ENCODE results near the gene ASIC1.
"Not testable (repeated sequence)": the region's sequence is repeated elsewhere in the genome, so short reads cannot be mapped to it uniquely, and the experiment has no call there.

Gene ASIC1

DNA sequence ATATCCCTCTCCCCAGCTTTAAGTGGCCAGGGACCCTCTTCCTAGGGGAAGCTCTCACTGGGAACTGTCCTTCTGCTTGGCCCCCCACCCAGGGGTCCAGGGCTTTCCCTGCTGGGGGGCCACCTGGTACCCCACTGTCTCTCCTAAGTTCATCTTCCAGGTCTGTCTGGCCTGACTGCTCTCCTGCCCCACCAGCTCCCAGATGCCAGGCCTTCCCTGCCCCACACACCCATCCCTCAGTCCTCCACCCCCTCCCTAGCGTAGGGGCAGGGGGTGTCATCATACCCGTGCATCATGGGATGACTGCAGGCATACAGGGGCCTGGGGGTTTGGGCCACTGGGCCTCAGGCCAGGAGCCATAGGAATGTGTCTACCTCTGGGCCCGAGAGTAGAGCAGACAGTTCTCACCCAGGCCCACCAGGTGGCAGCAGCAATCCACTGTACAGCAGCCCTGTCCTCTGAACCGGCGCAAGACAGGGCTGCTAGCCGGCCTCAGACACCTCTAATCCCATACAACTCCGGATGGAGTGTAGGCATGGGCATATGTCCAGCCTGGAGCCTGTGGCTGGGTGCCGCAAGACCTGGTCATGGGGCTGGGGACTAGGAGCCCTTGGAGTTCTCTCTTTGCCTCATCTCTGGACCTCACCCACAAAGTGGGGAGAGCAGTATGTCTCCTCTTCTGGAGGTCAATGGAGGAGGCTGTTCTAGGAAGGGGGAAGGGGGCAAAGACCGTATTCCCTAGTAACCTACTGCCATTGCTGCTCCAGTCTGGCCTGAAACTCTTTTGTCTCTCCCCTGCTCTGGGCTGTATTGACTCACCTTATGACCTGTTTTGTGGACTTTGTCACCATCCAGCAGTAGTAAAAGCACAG, 17.8 kb downstream of the ASIC1 start:
- Mint-ChIP-seq H3K36me3 (ENCODE audit: low read depth) (no peaks in the 10 kb centered on the region), H3K4me1 (ENCODE audit: low read depth) (peaks cover 9% of the 10 kb centered on the region), H3K27me3 (peaks cover 39% of the 10 kb centered on the region), H3K9me3 (no peaks in the 10 kb centered on the region), H3K27ac (no peak overlapping the region), H3K4me3 (no peak overlapping the region)
- intact Hi-C loops (cut with micrococcal nuclease) = loop anchor here (1.0 to 5.0 kb wide), 2 partner anchors 37 to 100 kb away; partner anchors contain the start of gene COX14

DNA sequence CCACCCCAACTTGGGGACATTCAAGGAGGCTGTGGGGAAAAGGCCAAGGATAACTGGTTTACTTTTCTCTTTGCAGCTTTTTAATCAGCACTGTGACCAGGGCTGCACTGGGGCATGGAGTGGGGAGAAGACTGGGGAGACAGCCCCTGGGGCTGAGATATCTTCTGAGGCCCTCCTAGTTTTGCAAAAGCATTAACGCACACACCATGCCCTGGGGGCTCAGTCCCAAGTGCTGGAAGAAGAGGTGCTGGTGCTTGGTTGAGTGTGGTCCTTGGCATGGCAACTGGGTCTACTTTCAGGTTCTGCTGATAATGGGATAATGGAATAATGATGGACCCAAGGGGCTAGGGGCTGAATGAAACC, 18.4 kb downstream of the ASIC1 start:
- intact Hi-C loops (cut with micrococcal nuclease) = loop anchor here (1.0 to 5.0 kb wide), 2 partner anchors 37 to 100 kb away; partner anchors contain the start of gene COX14
- no peaks in the 10 kb centered on the region for H3K36me3 Mint-ChIP-seq (ENCODE audit: low read depth)
- no peak overlapping the region for H3K27ac Mint-ChIP-seq
- peaks cover 3% of the 10 kb centered on the region for H3K4me1 Mint-ChIP-seq (ENCODE audit: low read depth)
- peaks cover 37% of the 10 kb centered on the region for H3K27me3 Mint-ChIP-seq
- no peak overlapping the region for H3K4me3 Mint-ChIP-seq
- H3K9me3 Mint-ChIP-seq = no peaks in the 10 kb centered on the region

DNA sequence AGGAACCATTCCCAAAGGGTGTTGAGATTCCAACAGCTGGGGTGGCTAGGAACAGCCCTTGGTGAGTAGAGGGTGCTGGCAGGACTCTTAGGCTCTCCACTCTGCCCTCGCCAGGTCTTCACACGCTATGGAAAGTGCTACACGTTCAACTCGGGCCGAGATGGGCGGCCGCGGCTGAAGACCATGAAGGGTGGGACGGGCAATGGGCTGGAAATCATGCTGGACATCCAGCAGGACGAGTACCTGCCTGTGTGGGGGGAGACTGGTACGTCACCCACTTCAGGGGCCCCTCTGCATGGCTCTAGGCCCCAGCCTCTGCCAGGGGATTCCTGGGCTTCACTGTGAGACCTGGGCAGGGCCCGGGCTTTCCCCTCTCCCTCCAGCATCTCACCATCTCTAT, 19.7 kb downstream of the ASIC1 start:
- H3K27ac Mint-ChIP-seq = no peak overlapping the region
- no peaks in the 10 kb centered on the region for H3K4me1 Mint-ChIP-seq (ENCODE audit: low read depth)
- H3K4me3 Mint-ChIP-seq = no peak overlapping the region
- H3K36me3 Mint-ChIP-seq (ENCODE audit: low read depth) = no peaks in the 10 kb centered on the region
- H3K9me3 Mint-ChIP-seq = no peaks in the 10 kb centered on the region
- peaks cover 34% of the 10 kb centered on the region for H3K27me3 Mint-ChIP-seq
- intact Hi-C loops (cut with micrococcal nuclease) = loop anchor here (5.0 kb wide), 1 partner anchor 35 kb away; the partner anchor contains the start of gene COX14

DNA sequence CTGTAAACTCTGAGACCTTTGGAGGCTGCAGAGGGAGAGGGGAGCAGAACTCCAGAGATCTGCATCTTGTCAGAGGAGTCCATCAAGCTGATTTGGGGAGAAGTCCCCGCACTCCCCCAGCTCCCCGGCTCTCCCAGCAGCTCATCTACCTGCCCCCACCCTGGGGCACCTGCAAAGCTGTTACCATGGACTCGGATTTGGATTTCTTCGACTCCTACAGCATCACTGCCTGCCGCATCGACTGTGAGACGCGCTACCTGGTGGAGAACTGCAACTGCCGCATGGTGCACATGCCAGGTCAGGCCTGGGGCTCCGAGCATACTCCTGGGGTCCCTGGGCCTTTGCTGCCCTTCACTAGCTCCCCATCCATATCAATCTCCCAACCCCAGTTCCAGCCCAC, 20.9 kb downstream of the ASIC1 start:
- intact Hi-C loops (cut with micrococcal nuclease) = loop anchor here (5.0 kb wide), 1 partner anchor 34 kb away; the partner anchor contains the start of gene COX14
- no peaks in the 10 kb centered on the region for H3K36me3 Mint-ChIP-seq (ENCODE audit: low read depth)
- H3K9me3 Mint-ChIP-seq = no peaks in the 10 kb centered on the region
- no peak overlapping the region for H3K27ac Mint-ChIP-seq
- no peak overlapping the region for H3K4me3 Mint-ChIP-seq
- peaks cover 24% of the 10 kb centered on the region for H3K27me3 Mint-ChIP-seq
- no peaks in the 10 kb centered on the region for H3K4me1 Mint-ChIP-seq (ENCODE audit: low read depth)

DNA sequence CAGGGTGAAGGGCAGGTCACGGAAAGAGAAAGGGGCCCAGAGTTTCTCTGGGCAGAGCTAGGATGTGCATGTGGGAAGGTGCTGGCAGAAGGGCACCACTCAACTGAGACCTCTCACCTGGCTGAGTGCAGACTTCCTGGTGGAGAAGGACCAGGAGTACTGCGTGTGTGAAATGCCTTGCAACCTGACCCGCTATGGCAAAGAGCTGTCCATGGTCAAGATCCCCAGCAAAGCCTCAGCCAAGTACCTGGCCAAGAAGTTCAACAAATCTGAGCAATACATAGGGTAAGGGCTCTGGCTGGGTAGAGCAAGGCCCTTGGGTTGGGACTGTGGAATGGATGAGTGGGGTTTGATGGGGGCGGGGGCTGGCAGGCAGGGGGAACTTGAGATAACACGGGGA, 22.4 kb downstream of the ASIC1 start:
- Mint-ChIP-seq H3K36me3 (ENCODE audit: low read depth) (peaks cover under 1% of the 10 kb centered on the region), H3K27me3 (peaks cover 19% of the 10 kb centered on the region), H3K4me1 (ENCODE audit: low read depth) (no peaks in the 10 kb centered on the region), H3K4me3 (no peak overlapping the region), H3K27ac (no peak overlapping the region), H3K9me3 (no peaks in the 10 kb centered on the region)
- intact Hi-C loops (cut with micrococcal nuclease) = loop anchor here (5.0 kb wide), 1 partner anchor 33 kb away; the partner anchor contains the start of gene COX14

DNA sequence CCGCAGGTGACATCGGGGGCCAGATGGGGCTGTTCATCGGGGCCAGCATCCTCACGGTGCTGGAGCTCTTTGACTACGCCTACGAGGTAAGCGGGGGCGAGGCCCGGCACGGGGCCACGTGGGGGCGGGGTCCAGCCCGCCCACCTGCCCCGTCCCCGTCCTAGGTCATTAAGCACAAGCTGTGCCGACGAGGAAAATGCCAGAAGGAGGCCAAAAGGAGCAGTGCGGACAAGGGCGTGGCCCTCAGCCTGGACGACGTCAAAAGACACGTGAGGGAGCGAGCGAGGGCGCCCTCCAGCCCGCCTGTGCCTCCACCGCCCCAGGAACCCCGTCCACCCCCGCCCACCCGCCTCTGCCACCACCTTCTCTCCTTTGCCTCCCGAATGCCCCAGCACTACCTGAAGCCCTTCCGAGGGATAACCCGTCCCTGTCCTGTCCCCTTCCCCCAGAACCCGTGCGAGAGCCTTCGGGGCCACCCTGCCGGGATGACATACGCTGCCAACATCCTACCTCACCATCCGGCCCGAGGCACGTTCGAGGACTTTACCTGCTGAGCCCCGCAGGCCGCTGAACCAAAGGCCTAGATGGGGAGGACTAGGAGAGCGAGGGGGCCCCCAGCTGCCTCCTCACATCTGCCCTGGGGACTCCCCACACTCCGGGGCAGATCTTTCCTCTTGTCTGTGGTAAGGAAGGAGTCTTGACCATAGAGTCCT, 23.9 kb downstream of the ASIC1 start:
- no peak overlapping the region for H3K4me3 Mint-ChIP-seq
- peaks cover 8% of the 10 kb centered on the region for H3K4me1 Mint-ChIP-seq (ENCODE audit: low read depth)
- intact Hi-C loops (cut with micrococcal nuclease) = no loop called here
- peaks cover 6% of the 10 kb centered on the region for H3K36me3 Mint-ChIP-seq (ENCODE audit: low read depth)
- peaks cover 17% of the 10 kb centered on the region for H3K27me3 Mint-ChIP-seq
- H3K9me3 Mint-ChIP-seq = no peaks in the 10 kb centered on the region
- H3K27ac Mint-ChIP-seq = no peak overlapping the region

DNA sequence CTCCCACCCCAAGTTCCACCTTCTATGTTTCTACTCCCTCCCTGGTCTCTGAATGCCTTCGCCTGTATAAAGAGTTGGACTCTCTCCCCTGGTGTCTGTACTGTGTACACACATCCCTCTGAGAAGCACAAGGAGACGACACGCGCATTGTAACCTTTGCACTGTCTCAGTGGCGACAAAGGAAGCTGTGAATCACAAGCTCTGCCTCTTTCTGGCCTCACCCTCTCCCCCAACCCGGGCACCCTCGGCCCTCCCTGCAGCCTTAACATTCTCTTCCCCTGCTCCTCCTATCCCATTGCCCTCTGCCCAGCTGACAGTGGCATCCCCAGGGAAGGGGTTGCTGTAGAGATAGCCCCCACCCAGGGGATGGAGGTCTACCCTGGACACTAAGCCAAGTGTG, 25.2 kb downstream of the ASIC1 start:
- peaks cover 18% of the 10 kb centered on the region for H3K4me1 Mint-ChIP-seq (ENCODE audit: low read depth)
- no peak overlapping the region for H3K4me3 Mint-ChIP-seq
- H3K27ac Mint-ChIP-seq = no peak overlapping the region
- peaks cover 16% of the 10 kb centered on the region for H3K27me3 Mint-ChIP-seq
- H3K36me3 Mint-ChIP-seq (ENCODE audit: low read depth) = peaks cover 19% of the 10 kb centered on the region
- no peaks in the 10 kb centered on the region for H3K9me3 Mint-ChIP-seq
- intact Hi-C loops (cut with micrococcal nuclease) = no loop called here

DNA sequence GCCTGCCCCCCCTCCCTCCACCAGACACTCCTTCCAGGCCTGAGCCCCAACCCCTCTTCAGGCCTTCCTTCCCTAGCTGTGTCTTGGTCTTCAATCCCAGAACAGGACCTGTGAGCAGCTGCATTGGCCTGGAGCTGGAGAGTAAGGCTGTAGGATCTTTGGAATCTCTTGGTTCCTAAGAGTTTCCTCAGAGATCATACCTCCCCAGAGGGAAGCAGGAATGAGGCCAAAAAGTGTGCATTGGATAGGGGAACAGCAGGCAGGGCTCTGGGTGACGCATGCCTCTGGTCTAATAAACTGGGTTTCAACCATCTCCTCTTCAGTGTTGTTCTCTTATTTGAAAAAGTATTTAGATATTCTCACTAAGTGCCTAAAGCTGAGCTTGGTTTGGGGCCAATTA, 25.9 kb downstream of the ASIC1 start:
- no peaks in the 10 kb centered on the region for H3K9me3 Mint-ChIP-seq
- H3K27ac Mint-ChIP-seq = no peak overlapping the region
- no peak overlapping the region for H3K4me3 Mint-ChIP-seq
- peaks cover 24% of the 10 kb centered on the region for H3K4me1 Mint-ChIP-seq (ENCODE audit: low read depth)
- H3K36me3 Mint-ChIP-seq (ENCODE audit: low read depth) = peaks cover 26% of the 10 kb centered on the region
- H3K27me3 Mint-ChIP-seq = peaks cover 14% of the 10 kb centered on the region
- intact Hi-C loops (cut with micrococcal nuclease) = no loop called here

DNA sequence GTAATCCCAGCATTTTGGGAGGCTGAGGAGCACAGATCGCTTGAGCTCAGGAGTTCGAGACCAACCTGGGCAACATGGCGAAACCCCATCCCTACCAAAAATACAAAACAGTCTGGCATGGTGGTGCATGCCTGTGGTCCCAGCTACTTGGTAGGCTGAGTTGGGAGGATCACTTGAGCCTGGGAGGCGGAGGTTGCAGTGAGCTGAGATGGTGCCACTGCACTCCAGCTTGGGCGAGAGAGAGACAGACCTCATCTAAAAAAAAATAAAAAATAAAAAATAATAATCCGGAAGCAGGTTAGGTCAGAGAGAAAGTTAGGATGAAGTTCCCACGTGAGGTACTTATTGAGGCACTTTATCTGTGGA, 27.0 kb downstream of the ASIC1 start:
- H3K4me3 Mint-ChIP-seq = peak overlapping the region; percentile 81
- H3K27me3 Mint-ChIP-seq = peaks cover 14% of the 10 kb centered on the region
- H3K36me3 Mint-ChIP-seq (ENCODE audit: low read depth) = peaks cover 37% of the 10 kb centered on the region
- H3K9me3 Mint-ChIP-seq; intact Hi-C loops (cut with micrococcal nuclease): not testable (repeated sequence)
- H3K27ac Mint-ChIP-seq = peak overlapping the region; percentile 89
- H3K4me1 Mint-ChIP-seq (ENCODE audit: low read depth) = peaks cover 29% of the 10 kb centered on the region

DNA sequence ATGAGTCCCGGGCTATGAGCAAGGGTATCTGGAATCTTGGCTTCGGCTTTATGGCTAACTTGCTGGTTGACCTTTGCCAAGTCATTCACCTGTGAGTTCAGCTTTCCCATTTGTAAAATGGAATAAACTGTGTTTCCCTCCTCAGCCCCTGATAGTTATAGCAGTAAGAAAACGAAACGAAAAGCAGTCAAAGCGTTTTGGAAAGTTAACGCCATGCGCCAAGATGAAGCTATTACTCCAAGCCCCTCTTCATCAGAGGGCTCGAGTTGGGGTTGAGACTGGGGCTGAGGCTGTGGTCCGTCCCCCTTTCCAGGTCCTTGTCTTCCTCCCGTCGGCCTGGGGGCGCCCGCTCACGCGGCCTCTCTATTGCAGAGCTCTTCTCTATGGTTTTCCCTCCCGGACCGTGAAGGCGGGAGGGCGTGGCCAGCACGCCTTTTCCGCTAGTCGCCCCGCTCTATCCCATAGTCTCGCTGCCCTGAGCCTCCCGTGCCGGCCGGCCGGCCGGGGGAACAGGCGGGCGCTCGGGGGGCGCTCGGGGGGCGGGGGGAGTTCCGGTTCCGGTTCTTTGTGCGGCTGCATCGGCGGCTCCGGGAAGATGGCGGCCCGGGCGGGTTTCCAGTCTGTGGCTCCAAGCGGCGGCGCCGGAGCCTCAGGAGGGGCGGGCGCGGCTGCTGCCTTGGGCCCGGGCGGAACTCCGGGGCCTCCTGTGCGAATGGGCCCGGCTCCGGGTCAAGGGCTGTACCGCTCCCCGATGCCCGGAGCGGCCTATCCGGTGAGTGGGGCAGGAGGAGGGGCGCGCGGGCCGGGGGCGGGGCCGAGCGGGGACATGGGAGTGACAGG, 27.6 kb downstream of the ASIC1 start, which contains the start of gene SMARCD1:
SMARCD1 (plus strand) TSS at position 568 of the 840 bp plus-strand sequence; CDS start at position 596, 28 bp downstream.
- Mint-ChIP-seq H3K4me3 (peak within 1 kb of the TSS; percentile 81), H3K27me3 (peaks cover 10% of the 10 kb centered on the region), H3K27ac (peak within 1 kb of the TSS; percentile 89), H3K9me3 (no peaks in the 10 kb centered on the region), H3K36me3 (ENCODE audit: low read depth) (peaks cover 43% of the 10 kb centered on the region), H3K4me1 (ENCODE audit: low read depth) (peaks cover 29% of the 10 kb centered on the region)
- intact Hi-C loops (cut with micrococcal nuclease) = loop anchor here (1.0 kb wide), 1 partner anchor 82 kb away; the partner anchor contains the start of gene CERS5

DNA sequence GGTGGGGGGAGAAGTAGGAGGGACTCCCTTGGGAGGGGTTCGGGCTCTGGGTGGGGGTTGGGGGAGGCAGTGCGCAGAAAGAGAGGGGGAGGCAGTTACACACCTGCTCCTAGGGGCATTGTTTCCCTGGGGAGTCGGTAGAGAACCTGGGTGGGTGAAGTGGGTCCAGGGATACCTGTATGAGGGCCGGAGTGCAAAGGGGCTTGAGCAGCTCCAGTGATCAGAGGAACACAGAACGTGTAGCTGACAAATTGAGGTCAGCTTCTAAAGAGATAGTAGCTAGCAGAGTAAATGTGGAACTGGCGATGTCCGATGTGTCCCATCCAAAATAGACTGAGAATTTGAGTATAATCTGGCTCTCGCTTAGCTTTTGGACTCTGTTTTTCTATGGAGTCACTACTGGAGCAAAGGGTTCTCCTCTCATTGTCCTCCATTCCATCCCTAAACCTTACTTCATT, 28.2 kb downstream of the ASIC1 start:
- H3K9me3 Mint-ChIP-seq = no peaks in the 10 kb centered on the region
- intact Hi-C loops (cut with micrococcal nuclease) = loop anchor here (1.0 kb wide), 1 partner anchor 82 kb away; the partner anchor contains the start of gene CERS5
- peaks cover 6% of the 10 kb centered on the region for H3K27me3 Mint-ChIP-seq
- peaks cover 29% of the 10 kb centered on the region for H3K4me1 Mint-ChIP-seq (ENCODE audit: low read depth)
- peak overlapping the region; percentile 81 for H3K4me3 Mint-ChIP-seq
- peak overlapping the region; percentile 89 for H3K27ac Mint-ChIP-seq
- H3K36me3 Mint-ChIP-seq (ENCODE audit: low read depth) = peaks cover 49% of the 10 kb centered on the region

DNA sequence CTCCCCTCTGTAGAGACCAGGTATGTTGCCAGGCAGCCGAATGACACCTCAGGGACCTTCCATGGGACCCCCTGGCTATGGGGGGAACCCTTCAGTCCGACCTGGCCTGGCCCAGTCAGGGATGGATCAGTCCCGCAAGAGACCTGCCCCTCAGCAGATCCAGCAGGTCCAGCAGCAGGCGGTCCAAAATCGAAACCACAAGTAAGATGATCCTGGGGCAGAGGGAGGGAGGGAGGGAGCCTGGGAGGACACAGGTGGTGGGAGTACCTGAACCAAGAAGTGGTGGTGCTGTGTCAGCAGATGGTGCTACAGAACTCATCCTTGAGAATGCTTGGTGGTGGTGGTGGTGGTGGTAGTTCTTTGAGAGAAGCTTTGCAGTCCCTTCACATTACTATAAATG, 28.8 kb downstream of the ASIC1 start:
- H3K27me3 Mint-ChIP-seq = peaks cover 6% of the 10 kb centered on the region
- H3K36me3 Mint-ChIP-seq (ENCODE audit: low read depth) = peaks cover 55% of the 10 kb centered on the region
- H3K4me1 Mint-ChIP-seq (ENCODE audit: low read depth) = peaks cover 29% of the 10 kb centered on the region
- intact Hi-C loops (cut with micrococcal nuclease) = no loop called here
- H3K4me3 Mint-ChIP-seq = peak overlapping the region; percentile 81
- no peak overlapping the region for H3K27ac Mint-ChIP-seq
- H3K9me3 Mint-ChIP-seq = no peaks in the 10 kb centered on the region

DNA sequence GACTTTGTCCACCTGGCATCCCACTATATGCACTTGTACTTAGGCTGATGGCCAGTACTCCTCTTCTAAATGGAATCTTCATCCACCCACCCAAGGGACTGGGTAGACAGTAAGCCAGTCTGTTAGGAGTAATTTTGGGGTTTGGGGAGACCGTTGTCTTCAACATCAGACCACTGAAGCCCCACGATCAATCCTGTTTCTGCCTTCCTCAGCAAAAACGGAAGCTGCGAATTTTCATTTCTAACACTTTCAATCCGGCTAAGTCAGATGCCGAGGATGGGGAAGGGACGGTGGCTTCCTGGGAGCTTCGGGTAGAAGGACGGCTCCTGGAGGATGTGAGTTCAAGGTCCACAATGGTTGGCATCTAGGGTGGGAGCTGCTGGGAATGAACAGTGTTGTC, 29.8 kb downstream of the ASIC1 start:
- no peaks in the 10 kb centered on the region for H3K9me3 Mint-ChIP-seq
- no peaks in the 10 kb centered on the region for H3K27me3 Mint-ChIP-seq
- no peak overlapping the region for H3K4me3 Mint-ChIP-seq
- H3K4me1 Mint-ChIP-seq (ENCODE audit: low read depth) = peaks cover 29% of the 10 kb centered on the region
- peaks cover 65% of the 10 kb centered on the region for H3K36me3 Mint-ChIP-seq (ENCODE audit: low read depth)
- H3K27ac Mint-ChIP-seq = no peak overlapping the region
- intact Hi-C loops (cut with micrococcal nuclease) = no loop called here

All from dendritic cell treated with granulocyte-macrophage colony-stimulating factor and Interleukin-4, amounts not matched to agents 40 ng/mL and 50 ng/mL, for 4 days (primary cell).